ENCODE measurements around the gene CELF2.

Gene CELF2

GRCh38 chr10:11288302-11288701, 270.6 kb downstream of the CELF2 start:
- Histone ChIP-seq H3K27me3 (ENCODE audit: control insufficient read depth in 5 of 5, insufficient read depth in 4 of 5, low read length in 5 of 5) (no peaks in the 10 kb centered on the region), H3K27ac (ENCODE audit: low read depth, low read length) (no peak overlapping the region), H3K4me1 (ENCODE audit: control insufficient read depth in 5 of 5, insufficient read depth in 5 of 5, low read length in 5 of 5) (no peaks in the 10 kb centered on the region), H3K4me3 (ENCODE audit: low read depth in 1 of 5, low read length in 5 of 5) (no peak overlapping the region), H3K9me3 (ENCODE audit: control insufficient read depth in 5 of 5, low read length in 5 of 5) (no peaks in the 10 kb centered on the region), H3K36me3 (ENCODE audit: control insufficient read depth in 5 of 5, insufficient read depth in 5 of 5, low read length in 5 of 5) (peaks cover 22 to 74% (median 53%) of the 10 kb centered on the region in 5 donors), H3K9ac (ENCODE audit: low read length in 5 of 5) (no peak overlapping the region)

GRCh38 chr10:11290156-11290890, 272.7 kb downstream of the CELF2 start:
- no peaks in the 10 kb centered on the region for H3K27me3 ChIP-seq (ENCODE audit: control insufficient read depth in 5 of 5, insufficient read depth in 4 of 5, low read length in 5 of 5)
- H3K9ac ChIP-seq (ENCODE audit: low read length in 5 of 5): no peak overlapping the region
- H3K36me3 ChIP-seq (ENCODE audit: control insufficient read depth in 5 of 5, insufficient read depth in 5 of 5, low read length in 5 of 5): peaks cover 22 to 84% (median 63%) of the 10 kb centered on the region in 5 donors
- no peaks in the 10 kb centered on the region for H3K9me3 ChIP-seq (ENCODE audit: control insufficient read depth in 5 of 5, low read length in 5 of 5)
- H3K4me3 ChIP-seq (ENCODE audit: low read depth in 1 of 5, low read length in 5 of 5): no peak overlapping the region
- H3K27ac ChIP-seq (ENCODE audit: low read depth, low read length): no peak overlapping the region
- H3K4me1 ChIP-seq (ENCODE audit: control insufficient read depth in 5 of 5, insufficient read depth in 5 of 5, low read length in 5 of 5): no peaks in the 10 kb centered on the region

- H3K27ac ChIP-seq (ENCODE audit: low read depth, low read length): no peak overlapping the region
- H3K36me3 ChIP-seq (ENCODE audit: control insufficient read depth in 5 of 5, insufficient read depth in 5 of 5, low read length in 5 of 5): peaks cover 22 to 91% (median 68%) of the 10 kb centered on the region in 5 donors
- no peaks in the 10 kb centered on the region for H3K27me3 ChIP-seq (ENCODE audit: control insufficient read depth in 5 of 5, insufficient read depth in 4 of 5, low read length in 5 of 5)
- H3K4me3 ChIP-seq (ENCODE audit: low read depth in 1 of 5, low read length in 5 of 5): no peak overlapping the region
- H3K4me1 ChIP-seq (ENCODE audit: control insufficient read depth in 5 of 5, insufficient read depth in 5 of 5, low read length in 5 of 5): no peaks in the 10 kb centered on the region
- no peak overlapping the region for H3K9ac ChIP-seq (ENCODE audit: low read length in 5 of 5)
- H3K9me3 ChIP-seq (ENCODE audit: control insufficient read depth in 5 of 5, low read length in 5 of 5): no peaks in the 10 kb centered on the region
Observed at GRCh38 chr10:11292576-11293302, 275.1 kb downstream of the CELF2 start.

- no peak overlapping the region for H3K9ac ChIP-seq (ENCODE audit: low read length in 5 of 5)
- H3K4me3 ChIP-seq (ENCODE audit: low read depth in 1 of 5, low read length in 5 of 5): no peak overlapping the region
- no peaks in the 10 kb centered on the region for H3K9me3 ChIP-seq (ENCODE audit: control insufficient read depth in 5 of 5, low read length in 5 of 5)
- H3K27ac ChIP-seq (ENCODE audit: low read depth, low read length): no peak overlapping the region
- peaks cover 0 to 4% (median 0%) of the 10 kb centered on the region in 5 donors for H3K4me1 ChIP-seq (ENCODE audit: control insufficient read depth in 5 of 5, insufficient read depth in 5 of 5, low read length in 5 of 5)
- peaks cover 22 to 90% (median 63%) of the 10 kb centered on the region in 5 donors for H3K36me3 ChIP-seq (ENCODE audit: control insufficient read depth in 5 of 5, insufficient read depth in 5 of 5, low read length in 5 of 5)
- H3K27me3 ChIP-seq (ENCODE audit: control insufficient read depth in 5 of 5, insufficient read depth in 4 of 5, low read length in 5 of 5): no peaks in the 10 kb centered on the region
Observed at GRCh38 chr10:11293332-11293731, 275.7 kb downstream of the CELF2 start.

GRCh38 chr10:11294831-11295450, 277.3 kb downstream of the CELF2 start:
- H3K4me3 ChIP-seq (ENCODE audit: low read depth in 1 of 5, low read length in 5 of 5): no peak overlapping the region
- no peaks in the 10 kb centered on the region for H3K9me3 ChIP-seq (ENCODE audit: control insufficient read depth in 5 of 5, low read length in 5 of 5)
- peaks cover 0 to 4% (median 0%) of the 10 kb centered on the region in 5 donors for H3K4me1 ChIP-seq (ENCODE audit: control insufficient read depth in 5 of 5, insufficient read depth in 5 of 5, low read length in 5 of 5)
- no peaks in the 10 kb centered on the region for H3K27me3 ChIP-seq (ENCODE audit: control insufficient read depth in 5 of 5, insufficient read depth in 4 of 5, low read length in 5 of 5)
- H3K36me3 ChIP-seq (ENCODE audit: control insufficient read depth in 5 of 5, insufficient read depth in 5 of 5, low read length in 5 of 5): peaks cover 12 to 86% (median 61%) of the 10 kb centered on the region in 5 donors
- H3K27ac ChIP-seq (ENCODE audit: low read depth, low read length): no peak overlapping the region
- no peak overlapping the region for H3K9ac ChIP-seq (ENCODE audit: low read length in 5 of 5)

GRCh38 chr10:11295492-11295891, 277.8 kb downstream of the CELF2 start:
- no peak overlapping the region for H3K9ac ChIP-seq (ENCODE audit: low read length in 5 of 5)
- H3K4me3 ChIP-seq (ENCODE audit: low read depth in 1 of 5, low read length in 5 of 5): no peak overlapping the region
- H3K9me3 ChIP-seq (ENCODE audit: control insufficient read depth in 5 of 5, low read length in 5 of 5): no peaks in the 10 kb centered on the region
- no peaks in the 10 kb centered on the region for H3K27me3 ChIP-seq (ENCODE audit: control insufficient read depth in 5 of 5, insufficient read depth in 4 of 5, low read length in 5 of 5)
- peaks cover 0 to 4% (median 0%) of the 10 kb centered on the region in 5 donors for H3K4me1 ChIP-seq (ENCODE audit: control insufficient read depth in 5 of 5, insufficient read depth in 5 of 5, low read length in 5 of 5)
- no peak overlapping the region for H3K27ac ChIP-seq (ENCODE audit: low read depth, low read length)
- peaks cover 12 to 86% (median 61%) of the 10 kb centered on the region in 5 donors for H3K36me3 ChIP-seq (ENCODE audit: control insufficient read depth in 5 of 5, insufficient read depth in 5 of 5, low read length in 5 of 5)

GRCh38 chr10:11297136-11297535, 279.5 kb downstream of the CELF2 start:
- Histone ChIP-seq H3K27me3 (ENCODE audit: control insufficient read depth in 5 of 5, insufficient read depth in 4 of 5, low read length in 5 of 5) (no peaks in the 10 kb centered on the region), H3K9ac (ENCODE audit: low read length in 5 of 5) (no peak overlapping the region), H3K36me3 (ENCODE audit: control insufficient read depth in 5 of 5, insufficient read depth in 5 of 5, low read length in 5 of 5) (peaks cover 8 to 89% (median 61%) of the 10 kb centered on the region in 5 donors), H3K27ac (ENCODE audit: low read depth, low read length) (peak overlapping the region; percentile 23), H3K9me3 (ENCODE audit: control insufficient read depth in 5 of 5, low read length in 5 of 5) (no peaks in the 10 kb centered on the region), H3K4me1 (ENCODE audit: control insufficient read depth in 5 of 5, insufficient read depth in 5 of 5, low read length in 5 of 5) (peaks cover 0 to 4% (median 0%) of the 10 kb centered on the region in 5 donors), H3K4me3 (ENCODE audit: low read depth in 1 of 5, low read length in 5 of 5) (no peak overlapping the region)

GRCh38 chr10:11298116-11298515, 280.4 kb downstream of the CELF2 start:
- no peak overlapping the region for H3K27ac ChIP-seq (ENCODE audit: low read depth, low read length)
- no peaks in the 10 kb centered on the region for H3K27me3 ChIP-seq (ENCODE audit: control insufficient read depth in 5 of 5, insufficient read depth in 4 of 5, low read length in 5 of 5)
- no peak overlapping the region for H3K9ac ChIP-seq (ENCODE audit: low read length in 5 of 5)
- peaks cover 0 to 4% (median 0%) of the 10 kb centered on the region in 5 donors for H3K4me1 ChIP-seq (ENCODE audit: control insufficient read depth in 5 of 5, insufficient read depth in 5 of 5, low read length in 5 of 5)
- H3K4me3 ChIP-seq (ENCODE audit: low read depth in 1 of 5, low read length in 5 of 5): no peak overlapping the region
- no peaks in the 10 kb centered on the region for H3K9me3 ChIP-seq (ENCODE audit: control insufficient read depth in 5 of 5, low read length in 5 of 5)
- peaks cover 8 to 89% (median 61%) of the 10 kb centered on the region in 5 donors for H3K36me3 ChIP-seq (ENCODE audit: control insufficient read depth in 5 of 5, insufficient read depth in 5 of 5, low read length in 5 of 5)

GRCh38 chr10:11299125-11299524, 281.5 kb downstream of the CELF2 start:
- H3K9ac ChIP-seq (ENCODE audit: low read length in 5 of 5): no peak overlapping the region
- peaks cover 11 to 89% (median 61%) of the 10 kb centered on the region in 5 donors for H3K36me3 ChIP-seq (ENCODE audit: control insufficient read depth in 5 of 5, insufficient read depth in 5 of 5, low read length in 5 of 5)
- no peak overlapping the region for H3K4me3 ChIP-seq (ENCODE audit: low read depth in 1 of 5, low read length in 5 of 5)
- H3K4me1 ChIP-seq (ENCODE audit: control insufficient read depth in 5 of 5, insufficient read depth in 5 of 5, low read length in 5 of 5): peaks cover 0 to 4% (median 0%) of the 10 kb centered on the region in 5 donors
- H3K9me3 ChIP-seq (ENCODE audit: control insufficient read depth in 5 of 5, low read length in 5 of 5): no peaks in the 10 kb centered on the region
- H3K27me3 ChIP-seq (ENCODE audit: control insufficient read depth in 5 of 5, insufficient read depth in 4 of 5, low read length in 5 of 5): no peaks in the 10 kb centered on the region
- H3K27ac ChIP-seq (ENCODE audit: low read depth, low read length): no peak overlapping the region

GRCh38 chr10:11300026-11300425, 282.4 kb downstream of the CELF2 start:
- no peak overlapping the region for H3K27ac ChIP-seq (ENCODE audit: low read depth, low read length)
- H3K4me1 ChIP-seq (ENCODE audit: control insufficient read depth in 5 of 5, insufficient read depth in 5 of 5, low read length in 5 of 5): peaks cover 0 to 4% (median 0%) of the 10 kb centered on the region in 5 donors
- H3K4me3 ChIP-seq (ENCODE audit: low read depth in 1 of 5, low read length in 5 of 5): no peak overlapping the region
- H3K27me3 ChIP-seq (ENCODE audit: control insufficient read depth in 5 of 5, insufficient read depth in 4 of 5, low read length in 5 of 5): no peaks in the 10 kb centered on the region
- no peaks in the 10 kb centered on the region for H3K9me3 ChIP-seq (ENCODE audit: control insufficient read depth in 5 of 5, low read length in 5 of 5)
- no peak overlapping the region for H3K9ac ChIP-seq (ENCODE audit: low read length in 5 of 5)
- H3K36me3 ChIP-seq (ENCODE audit: control insufficient read depth in 5 of 5, insufficient read depth in 5 of 5, low read length in 5 of 5): peaks cover 14 to 89% (median 70%) of the 10 kb centered on the region in 5 donors

Measured in subcutaneous abdominal adipose tissue (tissue), 5 donors.